HFFc6 (cell line): ENCODE results near the gene GFI1. TPM values are rescaled to one million over a fixed set of nuclear protein-coding genes. Genes with fewer than 3 reads are reported as not detected.
A peak's percentile ranks its signal among the peaks of the same experiment; 100 is the strongest.

Experiments
- DNase-seq: peaks from one replicate; pipeline ENCODE4 v3.0.0-alpha.2; 2018
- H3K27ac Mint-ChIP-seq: 2 replicates; pipeline ENCODE4 v1.8.0; 2020; ENCODE audit warnings: mild to moderate bottlenecking, mixed read lengths
- H3K27me3 Mint-ChIP-seq: 2 replicates; pipeline ENCODE4 v1.8.0; 2021; ENCODE audit warnings: mild to moderate bottlenecking, moderate library complexity, mixed read lengths; ENCODE audit not compliant: insufficient read depth
- H3K36me3 Mint-ChIP-seq: 2 replicates; pipeline ENCODE4 v1.8.0; 2021; ENCODE audit warnings: low read depth, mixed read lengths
- H3K4me1 Mint-ChIP-seq: 2 replicates; pipeline ENCODE4 v1.8.0; 2020; ENCODE audit warnings: low read depth, mixed read lengths
- H3K4me3 Mint-ChIP-seq: 2 replicates; pipeline ENCODE4 v1.8.0; 2020; ENCODE audit warnings: mild to moderate bottlenecking, moderate library complexity, mixed read lengths
- H3K9me3 Mint-ChIP-seq: 2 replicates; pipeline ENCODE4 v1.8.0; 2020; ENCODE audit warnings: mild to moderate bottlenecking, mixed read lengths
- CTCF ChIP-seq: fragments of 200-600 bp; sonication (generic); IDR thresholded peaks from 2 replicates; pipeline ENCODE4 v1.5.0; 2021; ENCODE audit warnings: antibody characterized with exemption, mild to moderate bottlenecking
- total RNA-seq, 6 experiments: library from RNA; stranded (reverse); fragmentation: NEBNext Ultra II Directional; extraction: Animal tissue kit (Norgen Biotek cat#: 25700); gene quantifications; 2 replicates in 1 of 6; 3 replicates in 5 of 6; pipeline ENCODE4 v1.2.3, GENCODE V29; 2021

The GFI1 gene
- total RNA-seq, 6 experiments from 2014 or later = 0.05 to 0.28 (median 0.07) TPM; not detected in 1

- no peaks in the 10 kb centered on the region for H3K9me3 Mint-ChIP-seq
- no peak for TF ChIP-seq CTCF
- H3K27ac Mint-ChIP-seq = no peak overlapping the region
- peaks cover 13% of the 10 kb centered on the region for H3K4me1 Mint-ChIP-seq
- peaks cover 1% of the 10 kb centered on the region; the same call in 1 of the 2 replicates for H3K27me3 Mint-ChIP-seq
- no peaks in the 10 kb centered on the region for H3K36me3 Mint-ChIP-seq
- H3K4me3 Mint-ChIP-seq = no peak overlapping the region
- no peak for DNase-seq
Observed at GRCh38 chr1:92459871-92460320, 26.8 kb downstream of the GFI1 start.

- Mint-ChIP-seq H3K36me3 (no peaks in the 10 kb centered on the region), H3K27me3 (peaks cover 4% of the 10 kb centered on the region), H3K4me3 (no peak overlapping the region), H3K4me1 (peaks cover 13% of the 10 kb centered on the region), H3K27ac (no peak overlapping the region), H3K9me3 (no peaks in the 10 kb centered on the region)
- no peak for TF ChIP-seq CTCF
- DNase-seq = no peak
Observed at GRCh38 chr1:92458146-92458545, 28.6 kb downstream of the GFI1 start.

- TF ChIP-seq CTCF = no peak
- Mint-ChIP-seq H3K4me1 (peaks cover 43% of the 10 kb centered on the region), H3K36me3 (no peaks in the 10 kb centered on the region), H3K9me3 (no peaks in the 10 kb centered on the region), H3K27ac (no peak overlapping the region), H3K27me3 (no peaks in the 10 kb centered on the region; the same call in 1 of the 2 replicates), H3K4me3 (no peak overlapping the region)
- no peak for DNase-seq
Observed at GRCh38 chr1:92447976-92448375, 38.7 kb downstream of the GFI1 start.

- TF ChIP-seq CTCF = no peak
- no peaks in the 10 kb centered on the region for H3K36me3 Mint-ChIP-seq
- H3K27me3 Mint-ChIP-seq = no peaks in the 10 kb centered on the region; the same call in 1 of the 2 replicates
- peak overlapping the region; percentile 6; the same call in 1 of the 2 replicates for H3K27ac Mint-ChIP-seq
- H3K9me3 Mint-ChIP-seq = no peaks in the 10 kb centered on the region
- H3K4me3 Mint-ChIP-seq = no peak overlapping the region; the same call in 1 of the 2 replicates
- DNase-seq = peak; percentile 33
- H3K4me1 Mint-ChIP-seq = peaks cover 43% of the 10 kb centered on the region
Observed at GRCh38 chr1:92447033-92447681, 39.6 kb downstream of the GFI1 start.

- no peaks in the 10 kb centered on the region for H3K9me3 Mint-ChIP-seq
- DNase-seq = peak; percentile 63
- peaks cover 43% of the 10 kb centered on the region for H3K4me1 Mint-ChIP-seq
- no peaks in the 10 kb centered on the region for H3K36me3 Mint-ChIP-seq
- no peaks in the 10 kb centered on the region; the same call in 1 of the 2 replicates for H3K27me3 Mint-ChIP-seq
- TF ChIP-seq CTCF = no peak
- peak overlapping the region; percentile 25; the same call in 1 of the 2 replicates for H3K4me3 Mint-ChIP-seq
- H3K27ac Mint-ChIP-seq = peak overlapping the region; percentile 54
Observed at GRCh38 chr1:92446546-92446945, 40.2 kb downstream of the GFI1 start.
